HG03097 (cell line): ENCODE results near the gene AKAP13.
"Not testable (repeated sequence)": the region's sequence is repeated elsewhere in the genome, so short reads cannot be mapped to it uniquely, and the experiment has no call there.

Source experiments
- ATAC-seq: cut with Tn5 transposase; IDR thresholded peaks from one replicate; pipeline ENCODE4 v1.9.1; 2021; ENCODE audit not compliant: unreplicated experiment, low FRiP score

The AKAP13 gene

DNA sequence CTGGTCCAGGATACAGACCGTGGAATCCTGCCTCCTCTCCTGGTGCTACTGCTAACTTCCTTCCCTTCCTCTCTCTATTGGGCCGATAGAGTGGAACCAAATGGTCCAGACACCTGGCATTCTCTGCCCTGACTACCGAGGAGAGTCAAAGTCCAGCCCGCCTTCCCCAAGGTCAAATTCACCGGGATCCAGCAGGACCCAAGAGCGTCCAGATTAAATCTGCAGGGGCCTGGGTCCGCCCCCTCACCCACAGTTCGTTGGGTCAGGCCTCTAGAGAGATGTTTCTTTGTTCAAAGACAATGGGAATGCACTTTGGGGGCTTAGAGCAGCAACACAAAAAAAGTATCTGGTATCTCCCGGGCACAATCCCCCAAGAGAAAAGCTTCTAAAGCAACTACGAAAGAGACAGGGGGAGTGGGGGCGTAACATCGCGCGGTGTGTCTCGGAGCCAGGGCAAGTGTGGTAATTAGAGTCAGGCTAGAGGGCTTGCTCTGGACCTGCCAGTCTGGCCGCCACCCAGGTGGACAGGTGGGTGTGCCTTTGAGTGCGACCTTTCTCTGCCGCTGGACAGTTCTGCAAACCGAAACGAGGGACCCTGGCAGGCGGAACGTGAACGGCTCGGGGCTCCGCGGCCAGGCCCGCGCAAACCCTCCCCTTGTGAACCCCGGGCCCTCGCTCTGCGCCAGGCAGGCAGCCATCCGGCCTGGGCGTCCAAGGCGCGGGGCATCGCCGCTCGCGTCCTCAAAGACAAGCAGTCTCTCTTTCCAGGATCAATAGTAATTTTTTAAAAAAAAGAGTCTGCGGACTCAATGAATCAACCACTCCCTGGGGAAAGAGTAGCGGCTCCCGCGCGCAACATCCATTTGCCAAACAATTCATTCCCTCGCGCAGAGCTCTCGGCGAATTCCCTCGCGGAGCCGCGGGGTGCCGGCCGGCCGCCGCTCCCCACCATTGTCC lies 413.5 kb downstream of the AKAP13 start:
- ATAC-seq: peak; percentile 43

DNA sequence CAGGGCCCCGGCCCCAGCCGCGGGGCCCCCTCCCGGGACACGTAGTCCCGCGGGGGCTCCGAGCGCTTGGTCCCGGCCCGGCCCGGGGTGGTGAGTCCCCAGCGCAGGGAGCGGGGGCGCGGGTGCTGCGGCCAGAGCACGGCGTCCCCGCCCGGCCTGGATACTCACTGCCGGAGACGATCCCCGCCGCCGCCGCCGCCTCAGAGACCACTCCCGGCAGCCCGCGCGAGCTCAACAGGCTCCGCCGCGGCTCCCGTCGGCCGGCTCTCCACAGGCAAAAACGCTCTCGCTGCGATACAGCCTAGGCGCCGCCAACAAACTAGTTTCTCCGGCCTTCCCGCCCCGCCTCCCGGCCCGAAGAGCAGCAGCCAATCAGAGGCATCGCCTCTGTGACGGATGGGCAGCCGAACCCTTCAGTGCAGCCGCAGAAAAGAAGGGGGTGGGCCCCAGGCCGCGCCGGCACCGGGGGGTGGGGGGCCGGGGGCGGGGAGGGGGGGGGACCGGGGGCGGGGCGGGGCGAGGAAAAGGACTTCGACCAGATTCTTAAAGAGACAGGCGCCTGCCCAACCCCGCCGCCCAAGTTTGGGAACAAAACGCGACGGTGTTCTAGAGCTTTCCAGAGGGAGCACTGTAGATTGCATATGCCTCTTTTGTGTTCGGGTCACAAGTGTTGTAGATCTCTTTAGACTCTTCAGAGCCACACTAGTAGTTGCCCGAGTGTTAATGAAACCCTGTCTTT lies 414.4 kb downstream of the AKAP13 start, which contains the start of gene KLHL25:
TSS of gene KLHL25 (minus strand) at position 328 of the 739 bp plus-strand sequence. CDS start 25,115 bp downstream, outside the sequence.
- peak; percentile 98 for ATAC-seq

DNA sequence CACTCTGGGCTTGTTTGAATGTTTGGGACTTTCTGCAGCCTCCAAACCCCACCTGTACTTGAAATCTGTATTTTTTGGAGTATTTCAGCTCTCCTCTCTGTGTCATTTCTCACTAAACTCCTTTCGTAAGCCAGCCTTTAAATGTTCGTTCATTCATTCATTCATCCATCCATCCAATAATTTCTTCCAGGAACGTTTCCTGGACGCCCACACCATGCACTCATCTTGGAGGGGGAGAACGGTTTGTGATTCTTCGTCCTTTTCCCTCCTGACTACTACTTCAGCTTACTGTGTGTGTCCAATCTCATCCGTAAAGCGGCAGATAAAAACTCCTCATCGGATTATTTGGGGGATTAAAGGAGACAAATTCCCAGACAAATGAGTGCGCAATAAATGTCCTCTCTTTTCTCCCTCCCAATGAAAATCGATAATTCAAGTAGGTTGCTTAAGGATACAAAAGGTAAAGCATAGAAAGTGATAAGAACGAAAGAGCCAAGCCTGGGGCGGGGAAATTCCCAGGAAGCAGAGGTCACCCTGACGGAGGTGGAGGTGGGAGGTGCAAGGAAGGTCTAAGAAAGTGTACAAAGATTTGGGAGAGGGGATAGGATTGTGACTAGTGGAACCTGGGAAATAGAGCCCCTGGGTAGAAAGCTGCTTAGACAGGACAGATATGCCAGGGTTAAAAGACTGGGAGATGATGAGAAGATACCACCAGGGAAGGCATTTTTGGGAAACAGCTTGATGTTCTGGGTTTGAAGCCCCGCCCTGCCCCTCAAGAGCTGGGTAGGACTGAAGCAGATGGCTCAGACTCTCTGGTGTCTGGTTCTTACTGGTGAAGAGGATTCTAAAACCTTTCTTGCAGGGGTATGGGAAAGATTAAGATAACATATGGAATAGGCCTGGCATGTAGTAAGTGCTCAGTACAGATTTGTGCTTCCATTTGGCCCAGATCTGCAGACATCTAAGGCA lies 415.2 kb downstream of the AKAP13 start:
- ATAC-seq: no peak

DNA sequence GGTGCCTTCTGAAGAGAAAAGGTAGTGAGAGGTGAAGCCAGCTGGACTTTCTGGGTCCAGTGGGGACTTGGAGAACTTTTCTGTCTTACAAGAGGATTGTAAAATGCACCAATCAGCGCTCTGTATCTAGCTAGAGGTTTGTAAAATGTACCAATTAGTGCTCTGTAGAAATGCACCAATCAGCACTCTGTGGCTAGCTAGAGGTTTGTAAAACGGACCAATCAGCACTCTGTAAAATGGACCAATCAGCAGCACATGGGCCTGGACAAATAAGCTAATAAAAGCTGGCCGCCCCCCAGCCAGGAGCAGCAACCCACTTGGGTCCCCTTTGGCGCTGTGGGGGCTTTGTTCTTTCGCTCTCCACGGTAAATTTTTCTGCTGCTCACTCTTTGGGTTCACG lies 416.0 kb downstream of the AKAP13 start:
- ATAC-seq: not testable (repeated sequence)
